ENCODE data around the gene TIMP4.

TIMP4 gene

GRCh38 chr3:12158387-12159226 lies at the start of gene TIMP4:
TIMP4 (minus strand) TSS chr3:12158912; CDS start chr3:12158840, 72 bp downstream.
- no peak for DNase-seq (ENCODE audit: low spot score)

DNA sequence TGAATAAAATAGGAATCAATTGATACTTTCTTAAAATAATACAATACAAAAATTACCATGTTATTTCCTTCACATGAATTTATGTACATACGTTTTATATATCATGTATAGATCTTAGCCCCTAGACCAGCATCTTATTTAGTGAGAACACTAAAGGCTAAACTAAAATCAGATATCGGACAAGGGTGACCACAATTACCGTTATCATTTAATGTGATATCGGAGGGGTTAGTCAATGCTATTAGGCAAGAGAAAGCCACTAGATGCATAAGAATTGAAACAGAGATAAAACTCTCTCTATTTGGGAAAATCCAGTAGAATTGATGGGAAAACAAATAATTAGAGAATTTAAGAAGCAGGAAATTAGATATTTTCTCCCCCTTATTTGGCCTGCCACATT lies 46.5 kb upstream of the TIMP4 start:
- DNase-seq (ENCODE audit: low spot score): no peak

DNA sequence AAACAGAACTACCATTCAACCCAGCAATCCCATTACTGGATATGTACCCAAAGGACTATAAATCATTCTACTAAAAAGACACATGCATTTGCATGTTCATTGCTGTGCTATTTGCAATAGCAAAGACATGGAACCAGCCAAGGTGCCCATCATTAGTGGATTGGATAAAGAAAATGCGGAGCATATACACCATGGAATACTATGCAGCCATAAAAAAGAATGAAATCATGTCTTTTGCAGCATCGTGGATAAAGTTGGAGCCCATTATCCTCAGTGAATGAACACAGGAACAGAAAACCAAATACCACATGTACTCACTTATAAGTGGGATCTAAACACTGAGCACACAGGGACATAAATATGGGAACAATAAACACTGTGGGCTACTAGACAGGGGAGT lies 43.1 kb upstream of the TIMP4 start:
- DNase-seq (ENCODE audit: low spot score): no peak

GRCh38 chr3:12198301-12198700 lies 39.6 kb upstream of the TIMP4 start:
- no peak for DNase-seq (ENCODE audit: low spot score)

GRCh38 chr3:12197475-12197874 lies 38.8 kb upstream of the TIMP4 start:
- no peak for DNase-seq (ENCODE audit: low spot score)

- no peak for DNase-seq (ENCODE audit: low spot score)
Observed at GRCh38 chr3:12196684-12197083, 38.0 kb upstream of the TIMP4 start.

GRCh38 chr3:12195231-12195630 lies 36.5 kb upstream of the TIMP4 start:
- DNase-seq (ENCODE audit: low spot score): no peak

- no peak for DNase-seq (ENCODE audit: low spot score)
Observed at GRCh38 chr3:12194669-12195161, 36.0 kb upstream of the TIMP4 start.

DNA sequence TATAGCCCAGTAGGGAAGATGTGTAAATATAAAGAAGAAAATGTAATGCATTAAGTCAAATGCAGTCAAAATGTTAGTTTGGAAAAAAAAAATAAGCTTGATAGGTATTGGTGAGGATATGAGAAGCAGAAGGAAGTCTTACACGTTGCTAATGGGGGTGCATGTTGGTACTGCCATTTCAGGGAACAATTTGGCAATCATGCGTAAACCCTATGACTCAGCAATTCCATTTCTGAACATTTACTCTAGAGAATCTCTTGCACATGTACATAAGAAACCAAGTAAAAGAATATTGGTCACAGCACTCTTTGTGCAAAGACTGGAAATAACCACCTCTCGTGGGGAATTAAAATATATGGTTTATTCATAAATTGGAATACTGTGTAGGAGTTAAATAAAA lies 35.5 kb upstream of the TIMP4 start:
- DNase-seq (ENCODE audit: low spot score): no peak

GRCh38 chr3:12193485-12194165 lies 34.9 kb upstream of the TIMP4 start:
- DNase-seq (ENCODE audit: low spot score): no peak

DNA sequence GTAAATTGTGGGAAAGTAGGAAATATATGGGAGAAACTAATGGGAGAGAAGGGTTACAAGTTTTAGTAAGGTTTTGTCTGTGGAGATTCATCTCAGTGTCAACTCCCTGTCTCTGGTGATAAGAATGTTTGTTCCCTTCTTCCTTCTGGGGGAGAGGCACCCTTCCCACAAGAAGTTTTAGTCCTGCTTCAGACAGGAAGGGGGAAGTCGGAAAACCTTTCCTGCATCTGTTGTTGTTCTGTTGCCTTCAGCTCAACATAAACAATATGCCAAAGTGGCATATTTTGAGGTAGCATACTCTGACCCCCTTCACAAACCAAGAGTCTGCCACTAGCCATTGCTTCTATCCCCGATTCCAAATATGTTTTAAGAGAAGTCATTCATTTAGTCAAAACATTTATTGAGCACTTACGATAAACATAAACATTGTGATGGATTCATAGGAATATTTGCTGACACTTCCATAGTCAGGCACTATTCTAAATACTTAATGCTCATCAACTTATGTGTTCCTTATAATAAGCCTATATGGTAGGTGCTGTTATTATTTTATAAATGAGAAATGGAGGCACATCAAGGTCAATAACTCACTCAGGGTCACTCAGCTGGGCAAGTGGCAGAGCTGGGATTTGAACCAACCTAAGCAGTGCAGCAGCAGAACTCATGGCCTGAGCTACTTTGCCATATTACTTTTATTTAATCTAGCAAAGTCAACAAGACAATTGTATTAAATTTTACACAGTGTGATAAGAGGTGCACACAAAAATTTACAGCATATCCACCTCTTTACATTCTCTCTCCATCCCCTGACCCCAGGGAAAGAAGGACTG lies 34.2 kb upstream of the TIMP4 start:
- no peak for DNase-seq (ENCODE audit: low spot score)

DNA sequence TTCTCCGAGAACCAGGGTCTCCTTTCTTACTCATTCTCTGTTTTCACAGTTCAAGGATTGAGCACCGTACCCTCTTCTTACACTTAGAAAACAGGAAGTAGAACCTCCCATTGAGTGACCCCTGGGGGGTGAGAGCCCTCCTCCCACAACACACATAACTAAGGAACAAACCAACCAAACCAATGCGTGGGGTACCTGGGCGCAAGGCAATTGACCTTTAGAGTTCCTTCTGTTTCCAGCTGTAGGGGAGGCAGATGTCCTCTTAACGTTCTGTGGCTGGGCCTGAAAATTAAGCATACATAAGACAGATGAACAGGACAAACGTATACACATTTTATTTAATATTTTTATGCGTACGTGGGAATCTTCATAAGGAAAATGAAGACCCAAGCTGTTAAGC lies 33.5 kb upstream of the TIMP4 start:
- DNase-seq (ENCODE audit: low spot score): no peak

DNA sequence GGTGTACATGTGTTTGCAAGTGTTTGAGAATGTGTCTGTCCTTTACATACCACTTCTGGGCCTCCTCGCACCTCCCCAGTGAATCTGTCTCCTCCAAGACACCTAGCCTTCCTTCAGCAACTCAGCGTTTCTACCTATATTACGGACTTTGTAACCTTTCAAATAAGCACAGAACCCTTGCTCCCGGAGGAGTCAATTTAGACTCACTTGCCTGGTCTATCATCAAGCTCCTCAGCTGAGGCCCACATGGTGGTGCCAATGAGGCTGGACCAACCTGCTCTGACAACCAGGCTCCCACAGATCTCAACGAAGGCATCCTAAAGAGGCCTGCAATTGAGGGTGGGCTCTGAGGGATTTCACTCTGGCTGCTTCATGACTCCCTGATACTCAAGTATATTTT lies 32.8 kb upstream of the TIMP4 start:
- DNase-seq (ENCODE audit: low spot score): no peak

- DNase-seq (ENCODE audit: low spot score): no peak
Observed at GRCh38 chr3:12190832-12191231, 32.1 kb upstream of the TIMP4 start.

DNA sequence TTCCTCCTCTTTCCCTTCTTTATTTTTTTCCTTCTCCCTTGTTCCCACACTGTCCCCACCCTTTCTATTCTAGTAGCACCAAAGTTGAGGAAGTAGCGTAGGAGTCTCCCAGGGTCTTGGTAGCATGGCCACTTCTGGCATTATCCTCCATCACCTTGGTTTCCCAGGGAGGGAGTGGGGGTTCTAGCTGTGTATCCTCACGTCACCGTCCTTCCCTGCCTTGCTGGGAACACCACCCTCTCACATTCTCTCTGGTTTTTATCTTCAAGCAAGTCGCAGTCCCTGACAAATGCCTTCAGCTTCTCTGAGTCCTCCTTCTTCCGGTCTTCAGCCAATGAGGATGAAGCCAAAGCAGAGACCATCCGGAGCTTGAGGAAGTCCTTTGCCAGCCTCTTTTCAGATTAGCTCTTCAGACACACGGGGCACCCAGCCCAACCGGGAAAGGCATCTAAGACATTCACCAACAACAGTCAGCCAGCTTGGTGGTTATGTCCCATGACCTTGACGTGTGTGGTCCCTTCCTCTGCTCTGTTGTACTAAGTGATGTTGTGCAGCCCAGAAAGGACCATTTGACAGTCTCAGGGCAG lies 31.6 kb upstream of the TIMP4 start:
- DNase-seq (ENCODE audit: low spot score): no peak

- DNase-seq (ENCODE audit: low spot score): no peak
Observed at GRCh38 chr3:12188681-12189287, 30.1 kb upstream of the TIMP4 start.

- DNase-seq (ENCODE audit: low spot score): no peak
Observed at GRCh38 chr3:12188328-12188648, 29.6 kb upstream of the TIMP4 start.

- no peak for DNase-seq (ENCODE audit: low spot score)
Observed at GRCh38 chr3:12187448-12188327, 29.0 kb upstream of the TIMP4 start.

- no peak for DNase-seq (ENCODE audit: low spot score)
Observed at GRCh38 chr3:12186515-12187286, 28.0 kb upstream of the TIMP4 start.

DNA sequence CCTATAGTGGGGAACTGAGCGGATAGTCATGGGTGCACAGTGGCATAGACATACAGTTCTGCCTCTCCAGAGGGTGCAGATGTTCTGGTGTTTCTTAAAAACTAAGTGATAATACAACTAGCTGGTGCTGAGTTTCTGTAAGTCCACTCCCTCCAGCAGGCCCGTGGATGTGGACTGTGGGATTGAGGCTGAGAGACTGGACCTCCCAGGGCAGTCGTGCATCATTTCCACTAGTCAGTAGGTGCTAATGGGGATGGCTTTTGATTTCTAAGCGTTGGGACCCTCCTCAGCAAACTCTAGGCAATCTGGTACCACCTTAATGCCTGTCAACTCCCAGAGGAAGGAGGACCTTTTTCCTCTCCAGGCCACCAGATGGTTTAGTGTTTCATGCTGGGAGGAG lies 27.3 kb upstream of the TIMP4 start:
- DNase-seq (ENCODE audit: low spot score): no peak

All from CD4-positive, alpha-beta T cell treated with Interleukin-15 for 4 hours (primary cell).